Sigmoid colon (tissue), 7 donors: ENCODE results near the gene SPEN. TPM values are rescaled to one million over a fixed set of nuclear protein-coding genes. Genes with fewer than 3 reads are reported as not detected.

Experiments used
- DNase-seq: peaks from one replicate; pipeline ENCODE4 v3.0.0-alpha.2; 2019
- H3K27ac ChIP-seq, 4 donors: fragments of 200-600 bp; sonication (generic); one replicate each; pipeline ENCODE4 v1.5.1; 2016 to 2019; ENCODE audit warnings: mild to moderate bottlenecking in 1 of 4
- H3K27me3 ChIP-seq, 3 donors: fragments of 200-600 bp; sonication (generic); one replicate each; pipeline ENCODE4 v1.5.1; 2019; ENCODE audit warnings: mild to moderate bottlenecking in 1 of 3
- H3K36me3 ChIP-seq, 4 donors: fragments of 200-600 bp; sonication (generic); one replicate each; pipeline ENCODE4 v1.5.1; 2016 to 2019
- H3K4me1 ChIP-seq, 4 donors: fragments of 200-600 bp; sonication (generic); one replicate each; pipeline ENCODE4 v1.5.1; 2017 to 2019
- H3K4me3 ChIP-seq, 4 donors: fragments of 200-600 bp; sonication (generic); one replicate each; pipeline ENCODE4 v1.5.1; 2017 to 2019; ENCODE audit warnings: mild to moderate bottlenecking in 2 of 4, moderate library complexity in 1 of 4
- H3K9me3 ChIP-seq, 4 donors: fragments of 200-600 bp in 3 of 4; sonication (generic) in 3 of 4; one replicate each; pipeline versions ENCODE4 v1.5.1 to v1.6.1; 2013 to 2019
- CTCF ChIP-seq, 4 experiments: fragments of 450-650 bp in 3 of 4; fragments of 200-600 bp in 1 of 4; IDR thresholded peaks; one replicate each; pipeline ENCODE4 v1.5.1; 2016 to 2019; ENCODE audit warnings: antibody characterized with exemption in 4 of 4, mild to moderate bottlenecking in 3 of 4, moderate library complexity in 2 of 4
- EP300 ChIP-seq, 4 donors: sonication (generic); formaldehyde crosslinking; IDR thresholded peaks; one replicate each; pipeline ENCODE4 v1.6.1; 2017; ENCODE audit warnings: antibody characterized with exemption in 4 of 4
- POLR2A ChIP-seq, 2 donors: fragments of 450-650 bp; IDR thresholded peaks; one replicate each; pipeline ENCODE4 v1.6.1; 2016; ENCODE audit warnings: antibody characterized with exemption in 2 of 2, mild to moderate bottlenecking in 2 of 2, moderate library complexity in 2 of 2
- POLR2AphosphoS5 ChIP-seq, 4 donors: sonication (generic); formaldehyde crosslinking; IDR thresholded peaks; one replicate each; pipeline ENCODE4 v1.6.1; 2017; ENCODE audit warnings: antibody characterized with exemption in 4 of 4
- WGBS, 2 donors: extraction: QIAGEN DNeasy Blood & Tissue Kit; methylation state at CpG; one replicate each; pipeline ENCODE4 v1.1.7; 2013; 5-methylcytosine and 5-hydroxymethylcytosine counted together
- intact Hi-C: fragments of 100-400 bp; cut with DNase I; formaldehyde crosslinking; loops from one replicate; pipeline ENCODE4 v1.15.1; 2023
- polyA plus RNA-seq, 3 donors: library from polyadenylated mRNA; stranded (reverse); fragments of 200-250 nt; gene quantifications; one replicate each; pipeline ENCODE4 v1.2.3, GENCODE V29; 2013
- total RNA-seq, 4 donors: library from RNA; depleted of rRNA; stranded (reverse); fragments of >200 nt; gene quantifications; one replicate each; pipeline ENCODE4 v1.1.0, GENCODE V29; 2016
- donor health status: healthy with polysubstance abuse.
- donor health status: Bipolar disorder and iron deficiency.
- donor health status: healthy.

Gene SPEN
- total and polyA plus RNA-seq, 7 donors = 7.4 to 38.5 (median 20.7) TPM

- Histone ChIP-seq H3K27ac (peak overlapping the region; percentile 3 to 96 (median 49)), H3K36me3 (no peaks in the 10 kb centered on the region), H3K27me3 (no peaks in the 10 kb centered on the region), H3K4me3 (no peak overlapping the region), H3K4me1 (peaks cover 0 to 70% (median 63%) of the 10 kb centered on the region in 4 donors), H3K9me3 (no peaks in the 10 kb centered on the region)
- no peak for DNase-seq
- no peak for TF ChIP-seq CTCF (IDR thresholded peaks at IDR 0.05)
- peak in 1 of 4 donors; percentile 21 for TF ChIP-seq POLR2AphosphoS5 (IDR thresholded peaks at IDR 0.05)
- intact Hi-C loops = no loop called here
Observed at GRCh38 chr1:15956150-15956549, 108.6 kb downstream of the SPEN start.

GRCh38 chr1:15957221-15958095 lies 110.0 kb downstream of the SPEN start:
- H3K27ac ChIP-seq = peak overlapping the region in 1 of 4 donors; percentile 96
- H3K27me3 ChIP-seq = no peaks in the 10 kb centered on the region
- H3K9me3 ChIP-seq = no peaks in the 10 kb centered on the region
- no peaks in the 10 kb centered on the region for H3K36me3 ChIP-seq
- intact Hi-C loops = no loop called here
- no peak for DNase-seq
- no peak overlapping the region for H3K4me3 ChIP-seq
- no peak for TF ChIP-seq POLR2A (IDR thresholded peaks at IDR 0.05)
- TF ChIP-seq CTCF (IDR thresholded peaks at IDR 0.05) = no peak
- no peak for TF ChIP-seq EP300 (IDR thresholded peaks at IDR 0.05)
- TF ChIP-seq POLR2AphosphoS5 (IDR thresholded peaks at IDR 0.05) = no peak
- peaks cover 0 to 57% (median 53%) of the 10 kb centered on the region in 4 donors for H3K4me1 ChIP-seq
- 88 to 92% methylated on average over 15 of the region's 15 CpGs for WGBS, 2 donors

- Histone ChIP-seq H3K4me1 (peaks cover 0 to 56% (median 53%) of the 10 kb centered on the region in 4 donors), H3K27ac (peak overlapping the region in 1 of 4 donors; percentile 50), H3K9me3 (no peaks in the 10 kb centered on the region), H3K27me3 (no peaks in the 10 kb centered on the region), H3K36me3 (no peaks in the 10 kb centered on the region), H3K4me3 (no peak overlapping the region)
- no peak for DNase-seq
- intact Hi-C loops = no loop called here
- WGBS, 2 donors = 80 to 81% methylated on average over 5 of the region's 5 CpGs
- TF ChIP-seq EP300 (IDR thresholded peaks at IDR 0.05) (no peak), POLR2A (IDR thresholded peaks at IDR 0.05) (no peak), CTCF (IDR thresholded peaks at IDR 0.05) (no peak), POLR2AphosphoS5 (IDR thresholded peaks at IDR 0.05) (no peak)
Observed at GRCh38 chr1:15958111-15958510, 110.6 kb downstream of the SPEN start.

GRCh38 chr1:15958793-15959192 lies 111.3 kb downstream of the SPEN start:
- no peaks in the 10 kb centered on the region for H3K36me3 ChIP-seq
- no peak for DNase-seq
- peak overlapping the region in 2 of 4 donors; percentile 12 to 50 for H3K27ac ChIP-seq
- peaks cover 0 to 56% (median 53%) of the 10 kb centered on the region in 4 donors for H3K4me1 ChIP-seq
- no peaks in the 10 kb centered on the region for H3K9me3 ChIP-seq
- no peak for TF ChIP-seq CTCF (IDR thresholded peaks at IDR 0.05)
- TF ChIP-seq POLR2AphosphoS5 (IDR thresholded peaks at IDR 0.05) = no peak
- no peak for TF ChIP-seq POLR2A (IDR thresholded peaks at IDR 0.05)
- TF ChIP-seq EP300 (IDR thresholded peaks at IDR 0.05) = no peak
- intact Hi-C loops = no loop called here
- no peak overlapping the region for H3K4me3 ChIP-seq
- no peaks in the 10 kb centered on the region for H3K27me3 ChIP-seq
